ENCODE results near the gene SIDT2. TPM values are rescaled to one million over a fixed set of nuclear protein-coding genes. Genes with fewer than 3 reads are reported as not detected.

The SIDT2 gene
- 10.3 and 14.0 TPM in 2 replicates for total RNA-seq

GRCh38 chr11:117178210-117179034 lies at the start of gene SIDT2:
Gene SIDT2 (plus strand): TSS chr11:117178743. CDS start chr11:117179264, 521 bp downstream.

GRCh38 chr11:117143871-117144476 lies 34.6 kb upstream of the SIDT2 start, which contains the start of gene PAFAH1B2:
Gene PAFAH1B2 (plus strand): TSS chr11:117144287. CDS start chr11:117152448, 8,161 bp downstream.

GRCh38 chr11:117199053-117199915 lies 20.7 kb downstream of the SIDT2 start, which contains the start of gene TAGLN:
Gene TAGLN (plus strand): TSS chr11:117199370. CDS start chr11:117203014, 3,644 bp downstream.

GRCh38 chr11:117231842-117232091 lies 53.2 kb downstream of the SIDT2 start, which contains the start of gene PCSK7:
Gene PCSK7 (minus strand): TSS chr11:117232073. CDS start chr11:117229844, 2,229 bp downstream.

GRCh38 chr11:117232092-117232878 lies 53.7 kb downstream of the SIDT2 start, which contains the start of gene RNF214:
Gene RNF214 (plus strand): TSS chr11:117232671. CDS start chr11:117234273, 1,602 bp downstream.

Other genes starting within 250 kb of the SIDT2 start
- 8.4 and 8.8 TPM in 2 replicates for gene SIK3, start 80.3 kb upstream of the SIDT2 start, total RNA-seq
- gene PAFAH1B2, start 34.5 kb upstream of the SIDT2 start, total RNA-seq = 108 and 109 TPM in 2 replicates
- gene TAGLN, start 20.6 kb downstream of the SIDT2 start, total RNA-seq = 42.9 and 116 TPM in 2 replicates
- gene PCSK7, start 53.3 kb downstream of the SIDT2 start, total RNA-seq = 28.3 and 30.6 TPM in 2 replicates
- 6.2 and 6.5 TPM in 2 replicates for gene RNF214, start 53.9 kb downstream of the SIDT2 start, total RNA-seq
- gene BACE1-AS, start 112.6 kb downstream of the SIDT2 start, total RNA-seq = 1.7 and 3.3 TPM in 2 replicates
- 7.8 and 17.3 TPM in 2 replicates for gene BACE1, start 137.5 kb downstream of the SIDT2 start, total RNA-seq
- 20.6 and 21.2 TPM in 2 replicates for gene CEP164, start 149.1 kb downstream of the SIDT2 start, total RNA-seq